ENCODE results near the gene C17orf114.

C17orf114 gene

GRCh38 chr17:4769628-4770027 lies 32.5 kb downstream of the C17orf114 start:
- TF ChIP-seq, protein P1, sequence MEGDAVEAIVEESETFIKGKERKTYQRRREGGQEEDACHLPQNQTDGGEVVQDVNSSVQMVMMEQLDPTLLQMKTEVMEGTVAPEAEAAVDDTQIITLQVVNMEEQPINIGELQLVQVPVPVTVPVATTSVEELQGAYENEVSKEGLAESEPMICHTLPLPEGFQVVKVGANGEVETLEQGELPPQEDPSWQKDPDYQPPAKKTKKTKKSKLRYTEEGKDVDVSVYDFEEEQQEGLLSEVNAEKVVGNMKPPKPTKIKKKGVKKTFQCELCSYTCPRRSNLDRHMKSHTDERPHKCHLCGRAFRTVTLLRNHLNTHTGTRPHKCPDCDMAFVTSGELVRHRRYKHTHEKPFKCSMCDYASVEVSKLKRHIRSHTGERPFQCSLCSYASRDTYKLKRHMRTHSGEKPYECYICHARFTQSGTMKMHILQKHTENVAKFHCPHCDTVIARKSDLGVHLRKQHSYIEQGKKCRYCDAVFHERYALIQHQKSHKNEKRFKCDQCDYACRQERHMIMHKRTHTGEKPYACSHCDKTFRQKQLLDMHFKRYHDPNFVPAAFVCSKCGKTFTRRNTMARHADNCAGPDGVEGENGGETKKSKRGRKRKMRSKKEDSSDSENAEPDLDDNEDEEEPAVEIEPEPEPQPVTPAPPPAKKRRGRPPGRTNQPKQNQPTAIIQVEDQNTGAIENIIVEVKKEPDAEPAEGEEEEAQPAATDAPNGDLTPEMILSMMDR (conservative IDR thresholded peaks at IDR 0.05) = no peak
- no peak overlapping the region for H3K27ac ChIP-seq

DNA sequence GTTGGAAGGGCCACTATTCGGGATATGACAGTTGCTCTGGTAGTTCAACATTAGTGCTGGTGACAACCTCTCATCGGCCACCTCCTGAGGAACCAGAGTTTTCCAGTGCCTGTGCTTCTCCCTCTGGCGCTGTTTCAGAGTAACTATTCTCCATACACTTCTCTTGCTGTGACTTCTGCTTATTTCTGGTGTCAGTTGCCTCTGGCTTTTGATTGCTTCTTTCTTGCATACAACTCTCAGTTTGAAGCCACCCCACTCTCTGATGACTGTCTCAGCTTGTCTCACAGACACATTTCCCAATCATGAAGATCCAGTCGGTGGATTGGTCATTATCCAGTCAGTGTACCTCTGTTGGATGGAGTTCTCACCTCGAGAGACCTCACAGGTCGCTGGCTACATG lies 33.8 kb downstream of the C17orf114 start:
- TF ChIP-seq, protein P1 (conservative IDR thresholded peaks at IDR 0.05) = no peak
- H3K27ac ChIP-seq = no peak overlapping the region

DNA sequence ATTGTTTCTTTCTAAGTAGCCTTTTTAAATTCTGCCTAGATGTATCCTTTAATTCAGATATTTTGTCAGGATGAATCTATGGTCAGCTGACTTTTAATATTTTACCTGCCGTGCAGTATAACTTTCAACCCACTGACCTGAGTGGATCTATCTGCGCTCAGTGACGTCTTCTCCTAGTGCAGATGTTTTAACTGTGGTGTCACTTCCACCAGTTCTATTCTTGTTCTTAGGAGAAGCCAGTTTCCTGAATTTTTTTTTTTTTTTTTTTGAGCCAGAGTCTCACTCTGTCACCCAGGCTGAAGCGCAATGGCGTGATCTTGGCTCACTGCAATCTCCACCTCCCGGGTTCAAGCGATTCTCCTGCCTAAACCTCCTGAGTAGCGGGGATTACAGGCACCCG lies 35.4 kb downstream of the C17orf114 start:
- H3K27ac ChIP-seq = no peak overlapping the region
- TF ChIP-seq, protein P1 (conservative IDR thresholded peaks at IDR 0.05) = no peak

DNA sequence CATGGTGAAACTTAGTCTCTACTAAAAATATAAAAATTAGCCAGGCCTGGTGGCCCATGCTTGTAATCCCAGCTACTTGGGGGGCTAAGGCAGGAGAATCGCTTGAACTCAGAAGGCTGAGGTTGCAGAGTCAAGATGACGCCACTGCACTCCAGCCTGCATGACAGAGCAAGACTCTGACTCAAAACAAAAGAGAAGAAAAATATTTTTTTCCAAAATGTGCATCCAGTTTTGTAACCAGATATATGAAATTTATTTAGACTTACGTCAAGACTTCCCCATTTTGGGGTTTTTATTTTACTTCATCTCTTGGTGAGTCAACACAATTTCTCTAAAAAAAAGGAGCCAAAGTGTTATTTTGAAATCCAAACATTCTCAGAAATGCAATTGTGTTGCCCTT lies 35.9 kb downstream of the C17orf114 start:
- no peak overlapping the region for H3K27ac ChIP-seq
- TF ChIP-seq, protein P1 (conservative IDR thresholded peaks at IDR 0.05) = no peak

DNA sequence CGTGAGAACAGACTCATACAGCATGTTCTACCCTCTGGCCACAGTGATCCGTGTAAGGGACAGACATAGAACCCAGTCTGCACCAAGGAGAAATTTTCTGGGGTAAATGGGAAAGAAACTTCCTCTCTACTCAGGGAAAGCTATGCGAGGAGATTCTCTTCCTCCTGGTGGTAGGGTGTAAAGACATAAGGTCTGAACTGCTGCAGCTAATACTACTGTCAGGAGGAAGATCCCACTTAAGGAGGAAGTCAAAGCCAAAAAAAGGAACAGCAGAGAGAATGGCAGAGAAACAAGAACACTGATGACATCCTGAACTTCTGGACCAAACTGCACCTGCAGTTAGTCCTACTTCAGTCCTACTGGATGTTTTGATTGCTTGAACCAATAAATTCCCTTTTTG lies 37.5 kb downstream of the C17orf114 start:
- TF ChIP-seq, protein P1 (conservative IDR thresholded peaks at IDR 0.05) = no peak
- H3K27ac ChIP-seq = no peak overlapping the region

DNA sequence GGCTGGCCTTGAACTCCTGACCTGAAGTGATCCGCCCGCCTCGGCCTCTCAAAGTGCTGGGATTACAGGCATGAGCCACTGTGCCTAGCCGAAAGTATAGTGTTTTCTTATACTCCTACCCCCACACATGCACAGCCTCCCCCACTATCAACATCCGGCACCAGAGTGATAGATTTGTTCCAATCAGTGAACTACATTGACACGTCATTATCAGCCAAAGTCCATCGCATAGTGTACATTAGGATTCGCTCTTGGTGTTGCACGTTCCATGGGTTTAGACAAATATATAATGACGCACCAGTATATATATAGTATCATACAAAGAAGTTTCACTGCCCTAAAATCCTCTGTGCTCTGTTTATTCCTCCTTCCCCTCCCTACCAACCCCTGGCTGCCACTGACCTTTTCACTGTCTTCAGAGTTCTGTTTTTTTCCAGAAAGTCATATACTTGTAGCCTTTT lies 42.3 kb downstream of the C17orf114 start:
- TF ChIP-seq, protein P1 (conservative IDR thresholded peaks at IDR 0.05) = no peak
- no peak overlapping the region for H3K27ac ChIP-seq

- TF ChIP-seq, protein P1 (conservative IDR thresholded peaks at IDR 0.05) = no peak
- no peak overlapping the region for H3K27ac ChIP-seq
Observed at GRCh38 chr17:4753392-4753791, 48.7 kb downstream of the C17orf114 start.
